Measurements from ENCODE around the gene PRKG1. TPM values are rescaled to one million over a fixed set of nuclear protein-coding genes. Genes with fewer than 3 reads are reported as not detected.

PRKG1 gene
- total RNA-seq, 1 experiment from 2014 or later: 0.09 TPM

DNA sequence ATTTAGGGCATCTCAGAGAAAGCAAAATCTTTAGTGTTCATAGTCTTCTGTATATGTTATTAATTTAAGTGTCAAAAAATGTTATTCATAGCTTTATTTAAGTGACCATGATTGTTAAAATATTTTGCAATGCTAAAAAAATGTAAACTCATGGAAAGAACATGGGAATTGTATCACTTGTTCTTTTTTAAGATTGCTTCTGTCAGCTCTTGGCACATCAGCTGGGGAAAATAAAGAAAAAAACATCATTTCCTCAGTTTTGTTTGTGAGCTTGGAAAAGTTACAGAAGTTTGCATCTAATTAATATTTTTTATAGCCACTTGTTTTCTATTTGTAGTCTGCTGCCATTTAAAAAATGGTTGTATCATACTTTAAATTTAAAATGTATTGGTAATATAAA, 911.0 kb downstream of the PRKG1 start:
- no peaks in the 10 kb centered on the region for H3K36me3 ChIP-seq (ENCODE audit: control insufficient read depth, insufficient read depth, low read length)
- no peaks in the 10 kb centered on the region for H3K27me3 ChIP-seq (replicated peaks; ENCODE audit: control insufficient read depth, insufficient read depth, low read length)
- POLR2A ChIA-PET: no interaction called here
- H3K27ac Mint-ChIP-seq (ENCODE audit: unreplicated experiment): no peak overlapping the region
- no peaks in the 10 kb centered on the region for H3K36me3 Mint-ChIP-seq (ENCODE audit: insufficient read depth, unreplicated experiment)
- TF ChIP-seq CTCF (IDR thresholded peaks at IDR 0.05; ENCODE audit: insufficient read depth in 1 of 2, low read depth in 1 of 2, low read length in 1 of 2, severe bottlenecking in 1 of 2, unreplicated experiment in 1 of 2): no peak
- intact Hi-C loops (cut with micrococcal nuclease; ENCODE audit: unreplicated experiment): no loop called here
- BruUV-seq (replicated peaks): no TSS peak
- no peak overlapping the region for H3K4me3 ChIP-seq (ENCODE audit: low read depth, low read length)
- no peaks in the 10 kb centered on the region for H3K9me3 Mint-ChIP-seq (ENCODE audit: unreplicated experiment)
- H3K4me1 Mint-ChIP-seq (ENCODE audit: low read depth, unreplicated experiment): no peaks in the 10 kb centered on the region
- no peaks in the 10 kb centered on the region for H3K9me3 ChIP-seq
- no peak for DNase-seq
- CTCF ChIA-PET: no interaction called here
- no peaks in the 10 kb centered on the region for H3K27me3 Mint-ChIP-seq (ENCODE audit: insufficient read depth, unreplicated experiment)
- no peaks in the 10 kb centered on the region for H3K4me1 ChIP-seq
- H3K4me3 Mint-ChIP-seq (ENCODE audit: unreplicated experiment): no peak overlapping the region

- Histone ChIP-seq H3K4me3 (ENCODE audit: low read depth, low read length) (no peak overlapping the region), H3K9me3 (no peaks in the 10 kb centered on the region), H3K4me1 (no peaks in the 10 kb centered on the region), H3K36me3 (ENCODE audit: control insufficient read depth, insufficient read depth, low read length) (no peaks in the 10 kb centered on the region), H3K27me3 (replicated peaks; ENCODE audit: control insufficient read depth, insufficient read depth, low read length) (no peaks in the 10 kb centered on the region)
- Mint-ChIP-seq H3K27me3 (ENCODE audit: insufficient read depth, unreplicated experiment) (no peaks in the 10 kb centered on the region), H3K36me3 (ENCODE audit: insufficient read depth, unreplicated experiment) (no peaks in the 10 kb centered on the region), H3K9me3 (ENCODE audit: unreplicated experiment) (no peaks in the 10 kb centered on the region), H3K4me3 (ENCODE audit: unreplicated experiment) (no peak overlapping the region), H3K4me1 (ENCODE audit: low read depth, unreplicated experiment) (no peaks in the 10 kb centered on the region), H3K27ac (ENCODE audit: unreplicated experiment) (no peak overlapping the region)
- no TSS peak for BruUV-seq (replicated peaks)
- intact Hi-C loops (cut with micrococcal nuclease; ENCODE audit: unreplicated experiment): no loop called here
- ChIA-PET CTCF (interaction anchor here (1.2 kb wide), 1 partner anchor 597 kb away, joined by 3 read pairs; no protein-coding TSS in a partner anchor), POLR2A (no interaction called here)
- no peak for TF ChIP-seq CTCF (IDR thresholded peaks at IDR 0.05; ENCODE audit: insufficient read depth in 1 of 2, low read depth in 1 of 2, low read length in 1 of 2, severe bottlenecking in 1 of 2, unreplicated experiment in 1 of 2)
- no peak for DNase-seq
Observed at GRCh38 chr10:51986516-51986915, 912.2 kb downstream of the PRKG1 start.

- H3K4me1 Mint-ChIP-seq (ENCODE audit: low read depth, unreplicated experiment): no peaks in the 10 kb centered on the region
- intact Hi-C loops (cut with micrococcal nuclease; ENCODE audit: unreplicated experiment): no loop called here
- DNase-seq: no peak
- H3K4me1 ChIP-seq: no peaks in the 10 kb centered on the region
- H3K4me3 Mint-ChIP-seq (ENCODE audit: unreplicated experiment): no peak overlapping the region
- H3K27ac Mint-ChIP-seq (ENCODE audit: unreplicated experiment): no peak overlapping the region
- peaks cover 17% of the 10 kb centered on the region for H3K27me3 Mint-ChIP-seq (ENCODE audit: insufficient read depth, unreplicated experiment)
- no TSS peak for BruUV-seq (replicated peaks)
- H3K36me3 ChIP-seq (ENCODE audit: control insufficient read depth, insufficient read depth, low read length): no peaks in the 10 kb centered on the region
- POLR2A ChIA-PET: no interaction called here
- no peaks in the 10 kb centered on the region for H3K27me3 ChIP-seq (replicated peaks; ENCODE audit: control insufficient read depth, insufficient read depth, low read length)
- H3K36me3 Mint-ChIP-seq (ENCODE audit: insufficient read depth, unreplicated experiment): no peaks in the 10 kb centered on the region
- H3K4me3 ChIP-seq (ENCODE audit: low read depth, low read length): no peak overlapping the region
- no peaks in the 10 kb centered on the region for H3K9me3 Mint-ChIP-seq (ENCODE audit: unreplicated experiment)
- H3K9me3 ChIP-seq: no peaks in the 10 kb centered on the region
- TF ChIP-seq CTCF (IDR thresholded peaks at IDR 0.05; ENCODE audit: insufficient read depth in 1 of 2, low read depth in 1 of 2, low read length in 1 of 2, severe bottlenecking in 1 of 2, unreplicated experiment in 1 of 2): no peak
- CTCF ChIA-PET: no interaction called here
Observed at GRCh38 chr10:51993475-51993874, 919.2 kb downstream of the PRKG1 start.

Data from Caco-2 (cell line).